ENCODE results near the gene TFAP2A.

The TFAP2A gene

DNA sequence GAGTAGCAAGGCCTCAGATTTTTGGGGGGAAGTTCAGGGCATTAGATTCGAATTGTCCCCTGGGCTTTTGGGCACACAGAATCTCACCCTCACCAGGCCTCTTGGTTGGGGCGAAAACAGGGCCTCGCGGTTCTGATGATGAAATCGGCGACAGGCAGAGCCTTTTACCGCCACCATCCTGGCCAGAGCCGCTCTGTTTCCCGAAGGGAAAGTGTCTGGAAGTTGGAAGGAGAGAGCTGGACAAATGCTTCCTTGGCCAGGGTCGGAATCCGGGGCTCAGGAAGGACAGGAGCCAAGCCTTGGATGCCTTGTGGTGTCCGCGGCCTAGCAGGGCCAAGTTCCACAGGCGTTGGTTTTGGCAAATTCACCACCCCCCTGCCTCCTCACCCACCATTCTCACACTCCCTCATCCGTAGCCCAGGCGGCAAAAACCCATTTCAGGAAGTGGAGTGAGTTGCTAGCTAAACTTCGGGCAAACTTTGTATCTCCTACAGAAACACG lies 3.5 kb upstream of the TFAP2A start:
- TF ChIP-seq, protein P1, sequence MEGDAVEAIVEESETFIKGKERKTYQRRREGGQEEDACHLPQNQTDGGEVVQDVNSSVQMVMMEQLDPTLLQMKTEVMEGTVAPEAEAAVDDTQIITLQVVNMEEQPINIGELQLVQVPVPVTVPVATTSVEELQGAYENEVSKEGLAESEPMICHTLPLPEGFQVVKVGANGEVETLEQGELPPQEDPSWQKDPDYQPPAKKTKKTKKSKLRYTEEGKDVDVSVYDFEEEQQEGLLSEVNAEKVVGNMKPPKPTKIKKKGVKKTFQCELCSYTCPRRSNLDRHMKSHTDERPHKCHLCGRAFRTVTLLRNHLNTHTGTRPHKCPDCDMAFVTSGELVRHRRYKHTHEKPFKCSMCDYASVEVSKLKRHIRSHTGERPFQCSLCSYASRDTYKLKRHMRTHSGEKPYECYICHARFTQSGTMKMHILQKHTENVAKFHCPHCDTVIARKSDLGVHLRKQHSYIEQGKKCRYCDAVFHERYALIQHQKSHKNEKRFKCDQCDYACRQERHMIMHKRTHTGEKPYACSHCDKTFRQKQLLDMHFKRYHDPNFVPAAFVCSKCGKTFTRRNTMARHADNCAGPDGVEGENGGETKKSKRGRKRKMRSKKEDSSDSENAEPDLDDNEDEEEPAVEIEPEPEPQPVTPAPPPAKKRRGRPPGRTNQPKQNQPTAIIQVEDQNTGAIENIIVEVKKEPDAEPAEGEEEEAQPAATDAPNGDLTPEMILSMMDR (IDR thresholded peaks at IDR 0.05; ENCODE audit: control extremely low read depth, extremely low read depth, low read depth, missing control alignments): no peak
- no peak for DNase-seq (ENCODE audit: extremely low spot score)
- ChIA-PET CTCF (interaction anchor here (1.4 to 2.5 kb wide), 2 partner anchors 10 to 11 kb away, joined by 6 read pairs; no protein-coding TSS in a partner anchor), POLR2A (no interaction called here)

DNA sequence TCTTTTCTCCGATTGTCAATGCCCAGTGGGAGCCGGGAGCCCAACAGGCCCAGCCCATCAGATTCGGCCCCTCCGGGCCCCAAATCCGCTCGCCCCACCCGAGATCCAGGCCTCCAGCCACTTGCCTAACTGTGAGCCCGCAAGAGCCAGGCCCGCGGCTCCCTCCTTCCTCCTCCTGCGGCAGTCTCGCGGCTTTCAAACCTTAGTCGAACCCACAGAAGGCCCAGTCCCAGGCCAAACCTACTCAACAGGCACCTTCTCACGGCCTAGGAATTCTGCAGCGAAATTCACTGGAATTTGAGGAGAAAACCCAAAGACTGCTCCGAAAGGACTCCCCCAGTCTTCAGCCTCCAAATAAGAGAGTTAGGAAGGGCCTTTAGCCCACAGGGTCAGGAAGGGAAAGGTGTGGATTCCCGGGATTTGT lies 2.8 kb upstream of the TFAP2A start:
- ChIA-PET CTCF (interaction anchor here (1.4 to 2.5 kb wide), 3 partner anchors 8 to 12 kb away, joined by 3 to 6 read pairs (median 6); no protein-coding TSS in a partner anchor), POLR2A (no interaction called here)
- TF ChIP-seq, protein P1 (IDR thresholded peaks at IDR 0.05; ENCODE audit: control extremely low read depth, extremely low read depth, low read depth, missing control alignments): no peak
- no peak for DNase-seq (ENCODE audit: extremely low spot score)

DNA sequence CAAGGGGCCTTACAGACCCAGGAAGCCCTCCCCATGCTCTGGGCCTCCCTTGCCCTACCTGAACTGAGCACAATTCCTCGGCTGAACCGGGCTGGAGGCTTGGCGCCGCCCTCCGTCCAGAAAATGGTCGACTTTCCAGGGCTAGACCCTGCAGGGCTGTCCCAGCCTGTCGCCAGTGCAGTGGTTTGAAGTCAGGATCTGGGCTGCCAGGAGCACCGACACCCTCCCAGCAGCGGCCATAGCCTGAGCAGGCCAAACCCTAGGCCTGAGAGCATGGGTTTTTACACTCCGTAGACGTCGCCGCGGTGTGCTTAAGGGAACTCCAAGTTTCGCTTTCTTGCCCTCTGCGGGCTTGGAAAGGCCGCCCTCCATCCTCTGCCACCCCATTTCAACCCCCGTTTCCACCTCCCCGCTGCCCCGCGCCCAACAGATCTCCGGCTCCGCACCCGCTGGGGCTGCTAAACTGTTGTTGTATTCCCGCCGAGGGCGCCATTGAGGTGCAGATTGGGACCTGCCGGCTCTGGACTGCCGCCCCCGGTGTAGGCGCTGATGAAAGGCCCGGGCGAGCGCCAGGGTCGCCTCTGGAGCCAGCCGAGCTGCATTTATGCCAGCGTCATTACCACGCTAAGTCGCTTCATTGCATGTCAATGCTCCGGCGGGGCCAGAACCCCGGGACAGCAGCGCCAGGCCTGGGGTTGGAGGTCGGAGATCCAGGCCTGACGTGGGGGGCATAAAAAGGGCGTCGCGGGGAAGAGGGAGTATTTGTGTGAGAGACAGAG lies 2.2 kb upstream of the TFAP2A start:
- ChIA-PET POLR2A (no interaction called here), CTCF (interaction anchor here (1.4 to 2.7 kb wide), 2 partner anchors 9 to 12 kb away, joined by 3 to 12 read pairs; no protein-coding TSS in a partner anchor)
- no peak for DNase-seq (ENCODE audit: extremely low spot score)
- TF ChIP-seq, protein P1 (IDR thresholded peaks at IDR 0.05; ENCODE audit: control extremely low read depth, extremely low read depth, low read depth, missing control alignments): no peak

DNA sequence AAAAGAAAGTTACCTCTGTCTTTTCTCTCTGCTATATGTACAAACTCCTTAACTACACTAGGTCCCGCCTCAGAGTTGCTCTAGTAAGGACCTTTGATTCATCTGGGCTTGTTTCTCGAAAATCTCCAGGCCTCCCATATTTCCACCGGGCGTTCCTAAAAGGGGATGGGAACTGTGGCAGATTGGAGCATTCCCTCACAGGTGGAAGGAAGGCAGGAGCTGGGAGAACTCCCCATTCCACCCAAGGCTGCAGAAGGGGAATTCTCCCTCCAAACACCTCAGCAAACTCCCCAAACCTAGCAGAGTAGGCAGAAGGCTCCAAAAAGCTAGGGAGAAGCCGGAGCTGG lies 1.6 kb upstream of the TFAP2A start:
- no peak for DNase-seq (ENCODE audit: extremely low spot score)
- ChIA-PET POLR2A (no interaction called here), CTCF (interaction anchor here (1.4 to 2.7 kb wide), 2 partner anchors 10 to 12 kb away, joined by 3 to 12 read pairs; no protein-coding TSS in a partner anchor)
- TF ChIP-seq, protein P1 (IDR thresholded peaks at IDR 0.05; ENCODE audit: control extremely low read depth, extremely low read depth, low read depth, missing control alignments): no peak

DNA sequence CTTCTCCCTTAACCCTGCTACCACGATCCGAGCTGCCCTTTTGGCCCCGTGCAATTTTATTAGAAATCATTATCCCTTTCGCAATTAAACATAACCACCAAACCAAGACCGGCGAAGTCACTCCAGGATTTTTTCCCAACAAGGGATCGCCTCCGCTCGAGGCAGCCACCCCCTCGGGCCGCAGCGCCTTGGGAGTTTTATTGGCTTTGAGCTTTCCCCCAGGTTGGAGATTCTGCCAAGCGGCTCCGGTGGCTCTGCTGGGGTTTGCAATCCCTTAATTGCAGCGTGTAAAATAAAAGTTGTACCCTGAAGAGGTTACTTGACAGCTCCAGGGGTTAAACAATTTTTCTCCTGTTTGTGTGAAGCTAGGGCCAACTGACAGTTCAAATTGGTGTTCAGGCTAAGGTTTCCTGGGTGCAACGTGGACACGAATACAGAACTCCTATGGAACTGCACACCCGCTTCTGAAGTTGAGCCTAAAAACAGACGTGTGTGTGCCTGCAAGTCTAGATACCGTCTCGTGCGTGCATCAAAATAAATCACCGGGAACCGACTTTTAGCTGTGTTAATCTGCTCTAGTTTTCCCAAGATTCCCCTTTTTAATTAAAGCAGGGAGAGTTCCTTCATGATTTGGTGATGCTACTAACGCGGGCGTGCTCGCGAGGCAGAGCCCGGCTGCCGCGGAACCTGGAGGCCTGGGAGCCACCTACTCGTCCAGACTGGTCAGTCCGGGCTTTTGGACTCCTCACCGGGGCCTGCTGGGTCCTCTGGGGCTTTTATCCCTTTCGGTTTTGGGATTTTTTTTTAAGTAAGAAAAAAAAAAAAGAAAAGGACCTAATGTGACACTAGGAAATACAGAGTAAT lies 975 bp upstream of the TFAP2A start:
- POLR2A ChIA-PET: no interaction called here
- CTCF ChIA-PET: interaction anchor here (0.8 to 2.7 kb wide), 4 partner anchors 10 to 385 kb away, joined by 3 to 12 read pairs (median 4); no protein-coding TSS in a partner anchor
- TF ChIP-seq, protein P1 (IDR thresholded peaks at IDR 0.05; ENCODE audit: control extremely low read depth, extremely low read depth, low read depth, missing control alignments): no peak
- DNase-seq (ENCODE audit: extremely low spot score): no peak
